ENCODE data around the gene TMTC2. TPM values are rescaled to one million over a fixed set of nuclear protein-coding genes. Genes with fewer than 3 reads are reported as not detected.

TMTC2 gene
- total and polyA plus RNA-seq, 2 donors (not counting 3 experiments of a cell fraction or from before 2014, with no cell fraction given) = 4.1 to 7.8 TPM

DNA sequence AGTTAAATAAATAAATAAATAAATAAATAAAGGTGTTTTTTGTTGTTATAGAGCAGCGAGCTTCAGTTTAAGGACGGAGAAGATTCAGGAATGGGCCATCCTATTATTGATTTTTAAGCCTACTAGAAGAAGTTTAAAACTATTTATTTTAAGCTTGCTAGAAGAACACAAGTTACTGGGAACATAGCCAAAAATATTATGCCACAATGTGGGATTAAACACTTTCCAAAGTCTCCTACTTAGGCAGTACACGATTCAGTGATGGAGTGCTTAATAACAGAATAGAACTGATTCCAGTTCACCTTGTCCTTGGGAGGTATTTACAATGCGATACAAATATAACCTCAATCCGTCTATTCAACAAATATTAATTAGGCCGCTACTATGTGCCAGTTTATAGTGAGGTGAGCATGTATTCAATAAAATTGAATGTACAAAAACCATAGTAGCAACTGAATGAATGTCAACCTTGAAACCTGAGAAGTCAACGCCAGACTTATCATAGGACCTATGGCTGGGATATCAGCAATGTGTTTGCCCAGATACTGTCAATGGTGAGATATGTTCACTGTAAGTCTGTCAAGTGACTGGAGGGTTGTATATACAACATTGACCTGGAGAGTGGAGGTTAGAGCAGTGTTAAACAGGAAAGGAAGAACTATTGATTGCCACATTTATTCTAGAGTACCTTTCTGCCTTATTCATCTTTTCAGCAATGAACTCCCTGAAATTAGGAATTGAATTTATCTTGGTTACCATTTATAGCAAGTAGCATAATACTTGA, 486.4 kb downstream of the TMTC2 start:
- Histone ChIP-seq H3K36me3 (ENCODE audit: control insufficient read depth in 2 of 2, extremely low read depth in 1 of 2, insufficient read depth in 2 of 2, low read length in 2 of 2) (no peaks in the 10 kb centered on the region), H3K9me3 (replicated peaks; ENCODE audit: control insufficient read depth, insufficient read depth, low read length) (no peaks in the 10 kb centered on the region), H4K20me1 (replicated peaks; ENCODE audit: control insufficient read depth, extremely low read depth, insufficient read depth, low read length) (no peaks in the 10 kb centered on the region), H3K79me2 (ENCODE audit: control insufficient read depth, insufficient read depth, low read length) (no peaks in the 10 kb centered on the region), H3K27ac (ENCODE audit: insufficient read depth, low read depth, low read length) (no peak overlapping the region), H3K4me2 (ENCODE audit: insufficient read depth, low read length) (no peak overlapping the region), H3K27me3 (ENCODE audit: control insufficient read depth in 2 of 2, insufficient read depth in 2 of 2, low read length in 2 of 2) (no peaks in the 10 kb centered on the region), H3K9me1 (replicated peaks; ENCODE audit: control insufficient read depth, extremely low read depth, insufficient read depth, low read length) (no peaks in the 10 kb centered on the region), H3K4me1 (ENCODE audit: control insufficient read depth, extremely low read depth, insufficient read depth, low read length) (no peaks in the 10 kb centered on the region), H3K4me3 (replicated peaks in 1 of 3; ENCODE audit: insufficient read depth in 1 of 3, low read depth in 1 of 3, low read length in 3 of 3) (no peak overlapping the region), H2AFZ (ENCODE audit: low read depth, low read length) (no peak overlapping the region), H3K9ac (replicated peaks; ENCODE audit: extremely low read depth, insufficient read depth, low read length) (no peak overlapping the region)
- TF ChIP-seq MYC (IDR thresholded peaks at IDR 0.05; ENCODE audit: low read depth, low read length) = no peak
- no peak for TF ChIP-seq JUN (IDR thresholded peaks at IDR 0.05; ENCODE audit: borderline replicate concordance, insufficient read depth, insufficient read length, low read depth)
- no peak for TF ChIP-seq POLR2AphosphoS5 (IDR thresholded peaks at IDR 0.05; ENCODE audit: insufficient read depth, low read depth, low read length)
- no peak for TF ChIP-seq GATA2 (IDR thresholded peaks at IDR 0.05; ENCODE audit: insufficient read depth, insufficient read length, low read depth, low read length)
- FAIRE-seq (no peak), DNase-seq (ENCODE audit: low read depth, low spot score) (no peak)
- POLR2A ChIA-PET = no interaction called here
- dilution Hi-C loops (cut with MboI; ENCODE audit: extremely low pct_ligation_motif_present, low sequenced_read_pairs) (no loop called here), intact Hi-C loops (cut with micrococcal nuclease) (no loop called here)
- BruUV-seq (replicated peaks) = no TSS peak
- CTCF ChIA-PET = no interaction called here

DNA sequence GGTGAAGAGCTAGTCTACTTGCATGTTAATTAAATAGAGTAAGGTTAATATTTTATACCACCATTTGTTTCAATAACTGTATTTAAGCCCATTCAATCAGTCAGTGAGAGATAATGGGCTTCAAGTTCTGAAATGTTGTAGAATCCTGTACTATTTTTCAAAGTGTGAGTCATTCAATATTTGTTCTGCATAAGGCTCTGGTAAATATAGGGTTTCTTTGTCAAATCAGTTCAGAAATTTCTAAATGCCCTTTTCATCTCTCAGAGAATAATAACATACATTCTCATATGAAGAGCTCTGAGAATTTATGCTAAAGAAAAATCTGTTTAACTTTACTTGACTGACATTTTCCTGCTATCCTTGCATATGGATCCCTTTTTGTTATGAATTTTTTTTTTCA, 493.3 kb downstream of the TMTC2 start:
- intact Hi-C loops (cut with micrococcal nuclease) (no loop called here), dilution Hi-C loops (cut with MboI; ENCODE audit: extremely low pct_ligation_motif_present, low sequenced_read_pairs) (no loop called here)
- Histone ChIP-seq H3K4me1 (ENCODE audit: control insufficient read depth, extremely low read depth, insufficient read depth, low read length) (no peaks in the 10 kb centered on the region), H3K4me3 (replicated peaks in 1 of 3; ENCODE audit: insufficient read depth in 1 of 3, low read depth in 1 of 3, low read length in 3 of 3) (no peak overlapping the region), H3K9ac (replicated peaks; ENCODE audit: extremely low read depth, insufficient read depth, low read length) (no peak overlapping the region), H3K4me2 (ENCODE audit: insufficient read depth, low read length) (no peak overlapping the region), H3K27ac (ENCODE audit: insufficient read depth, low read depth, low read length) (no peak overlapping the region), H3K79me2 (ENCODE audit: control insufficient read depth, insufficient read depth, low read length) (no peaks in the 10 kb centered on the region), H3K27me3 (ENCODE audit: control insufficient read depth in 2 of 2, insufficient read depth in 2 of 2, low read length in 2 of 2) (no peaks in the 10 kb centered on the region), H3K36me3 (ENCODE audit: control insufficient read depth in 2 of 2, extremely low read depth in 1 of 2, insufficient read depth in 2 of 2, low read length in 2 of 2) (no peaks in the 10 kb centered on the region), H4K20me1 (replicated peaks; ENCODE audit: control insufficient read depth, extremely low read depth, insufficient read depth, low read length) (no peaks in the 10 kb centered on the region), H3K9me3 (replicated peaks; ENCODE audit: control insufficient read depth, insufficient read depth, low read length) (no peaks in the 10 kb centered on the region), H3K9me1 (replicated peaks; ENCODE audit: control insufficient read depth, extremely low read depth, insufficient read depth, low read length) (no peaks in the 10 kb centered on the region), H2AFZ (ENCODE audit: low read depth, low read length) (no peak overlapping the region)
- TF ChIP-seq FOS (IDR thresholded peaks at IDR 0.05; ENCODE audit: borderline replicate concordance, insufficient read depth, low read length) = no peak
- TF ChIP-seq EZH2 (IDR thresholded peaks at IDR 0.05; ENCODE audit: borderline replicate concordance, low read depth, low read length, severe bottlenecking) = no peak
- no peak for TF ChIP-seq JUN (IDR thresholded peaks at IDR 0.05; ENCODE audit: borderline replicate concordance, insufficient read depth, insufficient read length, low read depth)
- TF ChIP-seq GATA2 (IDR thresholded peaks at IDR 0.05; ENCODE audit: insufficient read depth, insufficient read length, low read depth, low read length) = no peak
- no peak for TF ChIP-seq POLR2AphosphoS5 (IDR thresholded peaks at IDR 0.05; ENCODE audit: insufficient read depth, low read depth, low read length)
- TF ChIP-seq, protein P1, sequence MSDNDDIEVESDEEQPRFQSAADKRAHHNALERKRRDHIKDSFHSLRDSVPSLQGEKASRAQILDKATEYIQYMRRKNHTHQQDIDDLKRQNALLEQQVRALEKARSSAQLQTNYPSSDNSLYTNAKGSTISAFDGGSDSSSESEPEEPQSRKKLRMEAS (IDR thresholded peaks at IDR 0.05; ENCODE audit: insufficient read depth, insufficient read length) = no peak
- no peak for TF ChIP-seq POLR2A (IDR thresholded peaks at IDR 0.05; ENCODE audit: low read depth, low read length)
- no TSS peak for BruUV-seq (replicated peaks)
- ChIA-PET POLR2A (no interaction called here), CTCF (interaction anchor here (0.6 to 1.3 kb wide), 2 partner anchors 14 to 921 kb away, joined by 3 to 4 read pairs; no protein-coding TSS in a partner anchor)
- DNase-seq (ENCODE audit: low read depth, low spot score) = no peak
- no peak for FAIRE-seq
